Natural killer cell (primary cell): ENCODE results near the gene TSGA10. TPM values are rescaled to one million over a fixed set of nuclear protein-coding genes. Genes with fewer than 3 reads are reported as not detected.
A peak's percentile ranks its signal among the peaks of the same experiment; 100 is the strongest.
"Not testable (repeated sequence)": the region's sequence is repeated elsewhere in the genome, so short reads cannot be mapped to it uniquely, and the experiment has no call there.

ENCODE experiments used
- ATAC-seq, 3 donors: fragments of 150-1000 bp in 2 of 3; fragments of 200-7000 bp in 1 of 3; cut with Tn5 transposase; 1 replicate in 1 of 3; 2 replicates in 2 of 3; pipeline ENCODE4 v1.10.0; 2021; ENCODE audit warnings: mild to moderate bottlenecking in 2 of 3, moderate library complexity in 2 of 3
- DNase-seq, 2 donors: peaks; one replicate each; pipeline versions ENCODE4 v3.0.0 to v3.0.0-alpha.2; 2013 to 2021; ENCODE audit warnings: mixed read lengths in 1 of 2
- H3K27ac ChIP-seq: one replicate; pipeline ENCODE4 v1.5.1; 2013; ENCODE audit warnings: mild to moderate bottlenecking, low read length
- H3K27me3 ChIP-seq: one replicate; pipeline ENCODE4 v1.6.1; 2013; ENCODE audit warnings: low read length; ENCODE audit not compliant: control insufficient read depth, insufficient read depth
- H3K36me3 ChIP-seq: one replicate; pipeline ENCODE4 v1.6.1; 2013; ENCODE audit warnings: low read length; ENCODE audit not compliant: control insufficient read depth, insufficient read depth
- H3K4me1 ChIP-seq: one replicate; pipeline ENCODE4 v1.6.1; 2013; ENCODE audit warnings: low read length; ENCODE audit not compliant: control insufficient read depth, insufficient read depth
- H3K4me3 ChIP-seq: one replicate; pipeline ENCODE4 v1.5.1; 2013; ENCODE audit warnings: low read length
- H3K9me3 ChIP-seq: one replicate; pipeline ENCODE4 v1.6.1; 2013; ENCODE audit warnings: low read length; ENCODE audit not compliant: control insufficient read depth, insufficient read depth
- H3K27ac Mint-ChIP-seq, 2 donors: one replicate each; pipeline ENCODE4 v1.8.0; 2022; ENCODE audit warnings: mild to moderate bottlenecking in 2 of 2, mixed read lengths in 2 of 2, moderate library complexity in 1 of 2
- H3K27me3 Mint-ChIP-seq, 2 donors: one replicate each; pipeline ENCODE4 v1.8.0; 2022; ENCODE audit warnings: low read depth in 2 of 2, mixed read lengths in 2 of 2
- H3K36me3 Mint-ChIP-seq: one replicate; pipeline ENCODE4 v1.8.0; 2022; ENCODE audit warnings: mixed read lengths
- H3K4me1 Mint-ChIP-seq, 2 donors: one replicate each; pipeline ENCODE4 v1.8.0; 2022; ENCODE audit warnings: mixed read lengths in 2 of 2
- H3K4me3 Mint-ChIP-seq: one replicate; pipeline ENCODE4 v1.8.0; 2022; ENCODE audit warnings: mild to moderate bottlenecking, moderate library complexity, mixed read lengths
- H3K9me3 Mint-ChIP-seq, 2 donors: one replicate each; pipeline ENCODE4 v1.8.0; 2022; ENCODE audit warnings: mixed read lengths in 2 of 2
- whole genome bisulfite sequencing: methylation state at CpG from one replicate; pipeline ENCODE4 v1.1.7; 2013; ENCODE audit warnings: missing lambda C conversion rate; ENCODE audit not compliant: insufficient coverage; 5-methylcytosine and 5-hydroxymethylcytosine counted together
- intact Hi-C: fragments of 100-400 bp; cut with micrococcal nuclease; formaldehyde crosslinking; loops from one replicate; pipeline ENCODE4 v1.14.2; 2022
- total RNA-seq, 4 donors: library from RNA; stranded (reverse); fragments of 120-200 nt in 1 of 4; gene quantifications; one replicate each; pipeline versions ENCODE4 v1.2.3 to v1.2.4, GENCODE V29; 2013 to 2022
- TF ChIP-seq, protein P1 (sequence below): fragments of 200-600 bp; IDR thresholded peaks from one replicate; pipeline ENCODE4 v1.8.0; 2022; ENCODE audit warnings: antibody characterized with exemption

The TSGA10 gene
- total RNA-seq, 3 donors from 2014 or later (not counting 1 experiment from before 2014, with no cell fraction given) = 8.4 to 16.0 (median 11.5) TPM

DNA sequence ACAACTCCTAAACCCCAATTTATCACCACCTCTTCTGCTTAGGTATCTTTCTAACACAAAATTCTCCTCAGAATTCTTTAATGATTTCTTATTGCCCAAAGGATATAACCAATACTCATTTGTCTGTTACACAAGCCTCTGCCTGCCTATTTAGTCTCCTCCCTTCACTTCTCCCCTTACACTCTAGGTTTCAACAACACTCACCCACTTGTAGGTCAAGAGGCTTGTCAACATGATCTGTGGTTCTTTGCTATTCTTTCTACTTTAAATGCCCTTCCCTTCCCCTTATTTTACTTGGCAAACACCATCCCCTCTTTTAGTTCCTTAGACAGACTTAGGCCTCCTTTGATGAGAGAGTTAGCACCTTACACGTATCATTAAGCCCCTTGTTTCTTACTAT, 82.2 kb downstream of the TSGA10 start:
- peaks cover 7 to 12% of the 10 kb centered on the region in 2 donors for H3K27me3 Mint-ChIP-seq
- H3K4me1 Mint-ChIP-seq = no peaks in the 10 kb centered on the region
- H3K36me3 Mint-ChIP-seq = no peaks in the 10 kb centered on the region
- ATAC-seq = no peak
- WGBS = 90% methylated on average over 1 of the region's 1 CpG
- no peak overlapping the region for H3K4me3 Mint-ChIP-seq
- no peaks in the 10 kb centered on the region for H3K9me3 Mint-ChIP-seq
- H3K27ac Mint-ChIP-seq = no peak overlapping the region
- Histone ChIP-seq H3K27me3 (no peaks in the 10 kb centered on the region), H3K27ac (no peak overlapping the region), H3K4me1 (no peaks in the 10 kb centered on the region), H3K36me3 (no peaks in the 10 kb centered on the region), H3K4me3 (no peak overlapping the region), H3K9me3 (no peaks in the 10 kb centered on the region)
- no peak for DNase-seq
- TF ChIP-seq, protein P1, sequence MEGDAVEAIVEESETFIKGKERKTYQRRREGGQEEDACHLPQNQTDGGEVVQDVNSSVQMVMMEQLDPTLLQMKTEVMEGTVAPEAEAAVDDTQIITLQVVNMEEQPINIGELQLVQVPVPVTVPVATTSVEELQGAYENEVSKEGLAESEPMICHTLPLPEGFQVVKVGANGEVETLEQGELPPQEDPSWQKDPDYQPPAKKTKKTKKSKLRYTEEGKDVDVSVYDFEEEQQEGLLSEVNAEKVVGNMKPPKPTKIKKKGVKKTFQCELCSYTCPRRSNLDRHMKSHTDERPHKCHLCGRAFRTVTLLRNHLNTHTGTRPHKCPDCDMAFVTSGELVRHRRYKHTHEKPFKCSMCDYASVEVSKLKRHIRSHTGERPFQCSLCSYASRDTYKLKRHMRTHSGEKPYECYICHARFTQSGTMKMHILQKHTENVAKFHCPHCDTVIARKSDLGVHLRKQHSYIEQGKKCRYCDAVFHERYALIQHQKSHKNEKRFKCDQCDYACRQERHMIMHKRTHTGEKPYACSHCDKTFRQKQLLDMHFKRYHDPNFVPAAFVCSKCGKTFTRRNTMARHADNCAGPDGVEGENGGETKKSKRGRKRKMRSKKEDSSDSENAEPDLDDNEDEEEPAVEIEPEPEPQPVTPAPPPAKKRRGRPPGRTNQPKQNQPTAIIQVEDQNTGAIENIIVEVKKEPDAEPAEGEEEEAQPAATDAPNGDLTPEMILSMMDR = no peak
- intact Hi-C loops = no loop called here

DNA sequence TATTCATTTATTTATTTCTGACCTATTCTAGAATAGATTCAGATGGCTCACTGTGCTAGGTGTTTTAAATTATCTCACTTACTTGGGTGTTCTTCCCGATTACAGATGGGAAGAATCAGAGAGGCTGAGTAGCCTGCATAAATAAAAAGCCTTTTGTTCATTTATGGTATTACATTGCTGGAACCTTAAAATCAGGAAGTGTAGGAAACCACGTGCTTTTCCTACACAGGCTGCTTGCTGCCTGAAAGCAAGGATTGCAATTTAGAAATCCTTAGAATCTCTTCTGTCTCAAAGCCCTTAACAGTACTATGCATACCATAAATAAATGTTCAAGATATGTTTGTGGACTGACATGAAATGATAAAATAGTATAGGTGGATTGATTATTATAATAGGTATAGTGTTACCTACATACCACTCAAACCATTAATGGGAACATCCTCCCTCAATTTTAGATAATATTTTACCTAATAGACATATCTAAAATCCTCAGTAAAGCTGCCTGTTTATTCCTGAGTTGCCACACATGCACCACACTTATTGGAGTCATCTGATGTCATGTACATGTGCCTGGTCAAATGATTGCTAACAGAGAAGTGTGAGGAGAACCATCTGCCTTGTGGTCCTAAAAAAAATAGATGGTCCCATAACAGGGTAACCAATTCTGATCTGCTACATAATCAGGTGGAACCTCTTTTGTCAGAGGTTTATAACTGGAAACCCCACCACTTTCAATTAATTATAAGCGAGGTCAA, 86.7 kb downstream of the TSGA10 start:
- Mint-ChIP-seq H3K27ac (no peak overlapping the region), H3K4me3 (no peak overlapping the region), H3K36me3 (no peaks in the 10 kb centered on the region), H3K4me1 (no peaks in the 10 kb centered on the region), H3K9me3 (no peaks in the 10 kb centered on the region), H3K27me3 (peaks cover 0 to 8% of the 10 kb centered on the region in 2 donors)
- ATAC-seq (no peak), DNase-seq (no peak)
- H3K4me1 ChIP-seq = no peaks in the 10 kb centered on the region
- no peaks in the 10 kb centered on the region for H3K9me3 ChIP-seq
- no peak overlapping the region for H3K4me3 ChIP-seq
- no peaks in the 10 kb centered on the region for H3K36me3 ChIP-seq
- TF ChIP-seq, protein P1 = no peak
- WGBS = 60% methylated on average over 3 of the region's 3 CpGs
- no peak overlapping the region for H3K27ac ChIP-seq
- H3K27me3 ChIP-seq = no peaks in the 10 kb centered on the region
- intact Hi-C loops = no loop called here

DNA sequence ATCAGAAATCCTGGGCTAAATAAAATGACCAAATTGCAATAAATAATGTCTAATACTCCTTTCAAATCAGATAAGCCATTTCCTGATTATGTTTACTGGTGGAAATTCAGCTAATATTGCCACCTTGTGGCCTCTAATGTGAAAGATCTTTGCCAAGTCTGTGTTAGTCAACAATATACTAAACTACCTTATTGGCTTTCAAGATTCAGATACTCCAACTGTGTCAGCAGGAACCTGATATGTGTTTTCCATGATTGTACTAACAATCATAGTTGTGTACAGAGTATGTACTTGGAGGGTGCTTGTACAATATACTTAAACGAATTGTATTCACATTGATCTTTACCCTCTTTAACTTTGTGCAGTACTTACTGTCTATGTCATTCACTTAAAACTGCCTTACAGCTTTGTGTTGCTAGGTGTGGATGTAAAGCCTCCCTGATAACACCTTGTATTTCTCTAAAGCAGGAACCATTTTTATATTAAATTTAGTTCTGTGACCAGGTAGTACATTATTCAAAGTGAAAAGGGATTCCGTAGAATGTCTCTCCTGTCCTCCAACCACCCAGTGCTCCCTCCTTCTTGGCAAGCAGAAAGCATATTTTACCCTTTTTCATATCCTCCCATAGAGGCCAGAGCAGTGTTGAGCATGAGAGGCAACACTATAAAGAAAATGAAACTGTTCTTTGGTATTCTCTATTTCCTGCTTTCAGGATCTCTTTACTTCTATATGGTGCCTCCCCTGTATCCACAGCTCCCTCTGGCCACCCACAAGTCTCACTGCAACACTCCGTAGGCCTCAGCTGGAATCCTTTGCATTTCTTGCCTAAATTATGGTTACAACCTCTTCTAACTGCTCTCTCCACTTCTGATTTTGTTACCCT, 88.4 kb downstream of the TSGA10 start:
- no peak overlapping the region for H3K4me3 ChIP-seq
- 0% methylated on average over 1 of the region's 3 CpGs for WGBS
- Mint-ChIP-seq H3K9me3 (no peaks in the 10 kb centered on the region), H3K27ac (no peak overlapping the region), H3K4me3 (no peak overlapping the region), H3K27me3 (peaks cover 0 to 3% of the 10 kb centered on the region in 2 donors), H3K36me3 (no peaks in the 10 kb centered on the region), H3K4me1 (no peaks in the 10 kb centered on the region)
- TF ChIP-seq, protein P1 = peak; percentile 33
- no peak overlapping the region for H3K27ac ChIP-seq
- intact Hi-C loops = loop anchor here (1.0 kb wide), 1 partner anchor 417 kb away; no protein-coding TSS in a partner anchor
- H3K36me3 ChIP-seq = no peaks in the 10 kb centered on the region
- ATAC-seq = peak in 1 of 3 donors; percentile 52
- H3K4me1 ChIP-seq = no peaks in the 10 kb centered on the region
- no peaks in the 10 kb centered on the region for H3K9me3 ChIP-seq
- H3K27me3 ChIP-seq = no peaks in the 10 kb centered on the region
- DNase-seq = peak in 1 of 2 donors; percentile 77

DNA sequence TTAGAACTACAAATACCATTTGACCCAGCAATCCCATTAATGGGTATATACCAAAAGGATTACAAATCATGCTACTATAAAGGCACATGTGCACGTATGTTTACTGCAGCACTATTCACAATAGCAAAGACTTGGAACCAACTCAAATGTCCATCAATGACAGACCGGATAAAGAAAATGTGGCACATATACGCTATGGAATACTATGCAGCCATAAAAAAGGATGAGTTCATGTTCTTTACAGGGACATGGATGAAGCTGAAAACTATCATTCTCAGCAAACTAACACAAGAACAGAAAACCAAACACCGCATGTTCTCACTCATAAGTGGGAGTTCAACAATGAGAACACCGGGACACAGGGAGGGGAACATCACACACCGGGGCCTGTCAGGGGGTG, 105.6 kb downstream of the TSGA10 start:
- H3K9me3 ChIP-seq, H3K4me1 ChIP-seq, H3K36me3 ChIP-seq, H3K4me1 Mint-ChIP-seq, H3K27ac Mint-ChIP-seq, H3K27ac ChIP-seq, intact Hi-C loops, H3K4me3 ChIP-seq, H3K9me3 Mint-ChIP-seq, H3K27me3 ChIP-seq, DNase-seq, H3K4me3 Mint-ChIP-seq, ATAC-seq: not testable (repeated sequence)
- WGBS = 100% methylated on average over 5 of the region's 6 CpGs
- Mint-ChIP-seq H3K27me3 (peaks cover 31 to 43% of the 10 kb centered on the region in 2 donors), H3K36me3 (peaks cover 18% of the 10 kb centered on the region)

DNA sequence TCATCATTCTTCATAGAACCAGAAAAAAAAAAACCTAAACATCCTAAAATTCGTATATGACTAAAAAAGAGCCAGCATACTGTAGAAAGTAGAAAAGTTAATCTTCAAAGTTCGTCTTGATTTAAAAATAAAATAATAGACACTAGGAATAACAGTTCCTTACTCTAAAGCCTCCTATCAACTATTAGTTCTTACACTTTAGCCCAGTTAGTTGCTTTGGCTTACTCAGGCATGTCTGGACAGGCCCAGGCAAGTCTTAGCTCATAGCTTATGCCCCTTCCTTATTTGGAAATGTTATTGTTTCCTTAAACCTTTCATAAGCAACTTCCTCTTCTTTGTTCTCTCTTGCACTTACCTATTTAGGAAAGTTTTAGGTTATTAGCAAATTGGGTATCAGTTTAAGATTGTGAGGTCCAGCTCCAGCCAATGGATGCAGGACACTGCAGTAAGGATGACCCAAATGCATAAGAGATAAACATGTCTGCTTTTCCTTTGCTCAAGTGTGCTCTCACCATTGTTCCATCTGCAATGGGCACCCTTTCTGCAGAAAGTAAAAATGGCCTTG, 113.9 kb downstream of the TSGA10 start:
- not testable (repeated sequence) for H3K27ac Mint-ChIP-seq
- WGBS = no CpG with 5 or more reads among the region's 2 CpGs

More for the DNA sequence above, 113.9 kb downstream of the TSGA10 start:
- H3K9me3 ChIP-seq, H3K4me3 Mint-ChIP-seq, H3K4me1 ChIP-seq, H3K9me3 Mint-ChIP-seq, H3K4me3 ChIP-seq, intact Hi-C loops, ATAC-seq, H3K27me3 ChIP-seq, H3K27ac ChIP-seq, H3K36me3 ChIP-seq, H3K4me1 Mint-ChIP-seq, DNase-seq, H3K36me3 Mint-ChIP-seq: not testable (repeated sequence)
- H3K27me3 Mint-ChIP-seq = peaks cover 28 to 30% of the 10 kb centered on the region in 2 donors
